A673 (cell line): Measurements from ENCODE around the gene KCTD4. TPM values are rescaled to one million over a fixed set of nuclear protein-coding genes. Genes with fewer than 3 reads are reported as not detected.

Experiments used
- BruUV-seq: library from RNA; stranded (reverse); fragments of 400-500 nt; replicated peaks from 2 replicates; lab custom pipeline; 2021; lab: Mats Ljungman, UMichigan
- CTCF ChIA-PET: fragments of 300-600 bp; sonication (Branson Sonifier 250); formaldehyde crosslinking; loops from one replicate; lab custom pipeline; 2022; ENCODE audit warnings: antibody characterized with exemption; lab: Charles Lee
- POLR2A ChIA-PET: fragments of 300-600 bp; sonication (Branson Sonifier 250); formaldehyde crosslinking; loops from one replicate; lab custom pipeline; 2022; ENCODE audit warnings: antibody characterized with exemption; ENCODE audit not compliant: low non-redundant PET; lab: Charles Lee
- DNase-seq: peaks from one replicate; pipeline ENCODE4 v3.0.0-alpha.2; 2015; ENCODE audit warnings: low spot score
- H3K27ac ChIP-seq: fragments of 200-600 bp; sonication (generic); 2 replicates; pipeline ENCODE4 v1.5.1; 2016; ENCODE audit warnings: mixed run types, low read depth, mild to moderate bottlenecking, mixed read lengths, antibody characterized with exemption, low read length; ENCODE audit not compliant: poor library complexity, severe bottlenecking
- H3K27me3 ChIP-seq: fragments of 200-600 bp; sonication (generic); replicated peaks from 2 replicates; pipeline ENCODE4 v1.6.1; 2017; ENCODE audit warnings: mixed run types, low read depth, mild to moderate bottlenecking, mixed read lengths, antibody characterized with exemption, low read length; ENCODE audit not compliant: insufficient read depth, poor library complexity
- H3K36me3 ChIP-seq: fragments of 200-600 bp; sonication (generic); 2 replicates; pipeline ENCODE4 v1.6.1; 2016; ENCODE audit warnings: mixed run types, mild to moderate bottlenecking, mixed read lengths, antibody characterized with exemption, low read length; ENCODE audit not compliant: insufficient read depth, poor library complexity, severe bottlenecking
- H3K4me1 ChIP-seq: fragments of 200-600 bp; sonication (generic); 2 replicates; pipeline ENCODE4 v1.6.1; 2017; ENCODE audit warnings: mixed run types, mild to moderate bottlenecking, mixed read lengths, antibody characterized with exemption, low read length; ENCODE audit not compliant: insufficient read depth, poor library complexity, severe bottlenecking
- H3K4me3 ChIP-seq: fragments of 200-600 bp; sonication (generic); 2 replicates; pipeline ENCODE4 v1.5.1; 2016; ENCODE audit warnings: low read depth, mixed run types, mild to moderate bottlenecking, mixed read lengths, low read length; ENCODE audit not compliant: poor library complexity, severe bottlenecking
- H3K9me3 ChIP-seq: fragments of 200-600 bp; sonication (generic); 2 replicates; pipeline ENCODE4 v1.6.1; 2016; ENCODE audit warnings: mixed run types, low read depth, mild to moderate bottlenecking, mixed read lengths, antibody characterized with exemption, low read length; ENCODE audit not compliant: poor library complexity, severe bottlenecking
- CTCF ChIP-seq: fragments of 300-800, 200-600 bp; sonication (generic); conservative IDR thresholded peaks from 2 replicates; pipeline ENCODE4 v1.5.1; 2017; ENCODE audit warnings: low read depth, mild to moderate bottlenecking, antibody characterized with exemption, low read length, moderate library complexity, mixed read lengths
- EZH2 ChIP-seq: fragments of 200-600 bp; sonication (generic); IDR thresholded peaks from 2 replicates; pipeline ENCODE4 v1.6.1; 2017; ENCODE audit warnings: borderline replicate concordance, low read depth, mild to moderate bottlenecking, mixed read lengths, antibody characterized with exemption, low read length; ENCODE audit not compliant: poor library complexity, severe bottlenecking
- intact Hi-C: fragments of 100-400 bp; cut with micrococcal nuclease; formaldehyde crosslinking; loops from one replicate; pipeline ENCODE4 v1.10.0; 2022; ENCODE audit not compliant: unreplicated experiment
- total RNA-seq: library from RNA; stranded (reverse); gene quantifications from 2 replicates; pipeline ENCODE4 v1.2.3, GENCODE V29; 2021

KCTD4 gene
- total RNA-seq, 1 experiment from 2014 or later, result not detected

GRCh38 chr13:45174478-45174877, 26.4 kb downstream of the KCTD4 start:
- no peak overlapping the region for H3K4me3 ChIP-seq
- no peak overlapping the region for H3K27ac ChIP-seq
- BruUV-seq, result no TSS peak
- H3K9me3 ChIP-seq, result no peaks in the 10 kb centered on the region
- no peaks in the 10 kb centered on the region for H3K27me3 ChIP-seq
- no peak for DNase-seq
- intact Hi-C loops, result no loop called here
- POLR2A ChIA-PET, result no interaction called here
- H3K4me1 ChIP-seq, result no peaks in the 10 kb centered on the region
- H3K36me3 ChIP-seq, result no peaks in the 10 kb centered on the region
- CTCF ChIA-PET, result no interaction called here
- TF ChIP-seq CTCF (no peak), EZH2 (no peak)

- TF ChIP-seq EZH2 (no peak), CTCF (no peak)
- H3K27me3 ChIP-seq, result no peaks in the 10 kb centered on the region
- no TSS peak for BruUV-seq
- ChIA-PET POLR2A (no interaction called here), CTCF (no interaction called here)
- no peak overlapping the region for H3K4me3 ChIP-seq
- H3K4me1 ChIP-seq, result no peaks in the 10 kb centered on the region
- no peaks in the 10 kb centered on the region for H3K9me3 ChIP-seq
- H3K36me3 ChIP-seq, result no peaks in the 10 kb centered on the region
- no peak overlapping the region for H3K27ac ChIP-seq
- intact Hi-C loops, result no loop called here
- DNase-seq, result no peak
Observed at GRCh38 chr13:45168555-45168930, 32.3 kb downstream of the KCTD4 start.

- TF ChIP-seq EZH2, result no peak
- no peak for TF ChIP-seq CTCF
- Histone ChIP-seq H3K9me3 (no peaks in the 10 kb centered on the region), H3K4me1 (no peaks in the 10 kb centered on the region), H3K27ac (no peak overlapping the region), H3K4me3 (no peak overlapping the region), H3K36me3 (no peaks in the 10 kb centered on the region), H3K27me3 (no peaks in the 10 kb centered on the region)
- ChIA-PET POLR2A (no interaction called here), CTCF (interaction anchor here (0.5 kb wide), 2 partner anchors 68 to 121 kb away, joined by 3 to 6 read pairs; no protein-coding TSS in a partner anchor)
- intact Hi-C loops, result no loop called here
- DNase-seq, result no peak
- no TSS peak for BruUV-seq
Observed at GRCh38 chr13:45167611-45168554, 33.0 kb downstream of the KCTD4 start.
